HL-60 (cell line): ENCODE results near the gene ZBTB40.

Source experiments
- DNase-seq, 2 experiments: peaks; one replicate each; pipeline ENCODE4 v3.0.0-alpha.2; 2010 to 2020; ENCODE audit warnings: low read depth in 1 of 2, low spot score in 1 of 2
- H3K27ac ChIP-seq: fragments of 250-450 bp; sonication (Bioruptor Pico); replicated peaks from 2 replicates; pipeline ENCODE4 v1.5.1; 2020; ENCODE audit warnings: mild to moderate bottlenecking, moderate library complexity
- H3K27me3 ChIP-seq: fragments of 250-450 bp; sonication (Bioruptor Pico); 2 replicates; pipeline ENCODE4 v1.5.1; 2021; ENCODE audit warnings: mild to moderate bottlenecking, moderate library complexity; ENCODE audit not compliant: insufficient read depth, poor library complexity, severe bottlenecking
- H3K4me3 ChIP-seq: replicated peaks from 2 replicates; pipeline ENCODE4 v1.5.1; 2011; ENCODE audit warnings: mild to moderate bottlenecking, control low read depth, low read length; ENCODE audit not compliant: insufficient read depth
- GABPA ChIP-seq: IDR thresholded peaks from 2 replicates; pipeline ENCODE4 v1.6.1; 2012; ENCODE audit warnings: low read depth
- POLR2AphosphoS5 ChIP-seq: IDR thresholded peaks from 2 replicates; pipeline ENCODE4 v1.6.1; 2012; ENCODE audit warnings: low read depth
- SPI1 ChIP-seq: IDR thresholded peaks from 2 replicates; pipeline ENCODE4 v1.6.1; 2012; ENCODE audit warnings: low read depth, mild to moderate bottlenecking, borderline replicate concordance
- TF ChIP-seq, protein P1 (sequence below): IDR thresholded peaks from one replicate; pipeline ENCODE4 v1.5.1; 2011; ENCODE audit warnings: low read length, control low read depth, inconsistent platforms; ENCODE audit not compliant: insufficient read depth
- TF ChIP-seq, protein P2 (sequence below): IDR thresholded peaks from 2 replicates; pipeline ENCODE4 v1.6.1; 2012; ENCODE audit warnings: low read depth; ENCODE audit not compliant: insufficient replicate concordance

The ZBTB40 gene

DNA sequence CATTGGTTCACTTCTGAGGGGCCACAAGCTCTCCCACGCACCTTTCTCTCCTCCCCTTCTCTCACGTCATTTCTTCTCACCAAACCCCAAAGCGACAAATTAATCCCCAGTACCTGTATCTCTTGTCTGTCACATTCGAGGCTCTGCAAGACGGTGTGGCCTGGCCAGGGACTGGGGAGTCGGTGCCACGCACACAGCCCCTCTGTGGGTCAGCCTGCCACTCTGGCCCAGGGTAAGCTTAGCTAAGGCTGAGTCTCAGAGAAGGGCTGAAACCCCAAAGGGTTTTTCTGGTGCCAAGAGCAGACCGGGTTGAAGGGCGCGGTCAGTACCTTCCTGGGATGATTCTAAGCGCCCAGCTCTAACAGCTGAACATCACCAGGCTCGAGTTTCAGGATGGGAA lies 34.2 kb upstream of the ZBTB40 start:
- peaks cover 1% of the 10 kb centered on the region for H3K27me3 ChIP-seq
- no peak overlapping the region for H3K27ac ChIP-seq
- DNase-seq, result no peak
- TF ChIP-seq GABPA (no peak), POLR2AphosphoS5 (no peak), SPI1 (no peak)
- TF ChIP-seq, protein P1, sequence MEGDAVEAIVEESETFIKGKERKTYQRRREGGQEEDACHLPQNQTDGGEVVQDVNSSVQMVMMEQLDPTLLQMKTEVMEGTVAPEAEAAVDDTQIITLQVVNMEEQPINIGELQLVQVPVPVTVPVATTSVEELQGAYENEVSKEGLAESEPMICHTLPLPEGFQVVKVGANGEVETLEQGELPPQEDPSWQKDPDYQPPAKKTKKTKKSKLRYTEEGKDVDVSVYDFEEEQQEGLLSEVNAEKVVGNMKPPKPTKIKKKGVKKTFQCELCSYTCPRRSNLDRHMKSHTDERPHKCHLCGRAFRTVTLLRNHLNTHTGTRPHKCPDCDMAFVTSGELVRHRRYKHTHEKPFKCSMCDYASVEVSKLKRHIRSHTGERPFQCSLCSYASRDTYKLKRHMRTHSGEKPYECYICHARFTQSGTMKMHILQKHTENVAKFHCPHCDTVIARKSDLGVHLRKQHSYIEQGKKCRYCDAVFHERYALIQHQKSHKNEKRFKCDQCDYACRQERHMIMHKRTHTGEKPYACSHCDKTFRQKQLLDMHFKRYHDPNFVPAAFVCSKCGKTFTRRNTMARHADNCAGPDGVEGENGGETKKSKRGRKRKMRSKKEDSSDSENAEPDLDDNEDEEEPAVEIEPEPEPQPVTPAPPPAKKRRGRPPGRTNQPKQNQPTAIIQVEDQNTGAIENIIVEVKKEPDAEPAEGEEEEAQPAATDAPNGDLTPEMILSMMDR, result no peak
- TF ChIP-seq, protein P2, sequence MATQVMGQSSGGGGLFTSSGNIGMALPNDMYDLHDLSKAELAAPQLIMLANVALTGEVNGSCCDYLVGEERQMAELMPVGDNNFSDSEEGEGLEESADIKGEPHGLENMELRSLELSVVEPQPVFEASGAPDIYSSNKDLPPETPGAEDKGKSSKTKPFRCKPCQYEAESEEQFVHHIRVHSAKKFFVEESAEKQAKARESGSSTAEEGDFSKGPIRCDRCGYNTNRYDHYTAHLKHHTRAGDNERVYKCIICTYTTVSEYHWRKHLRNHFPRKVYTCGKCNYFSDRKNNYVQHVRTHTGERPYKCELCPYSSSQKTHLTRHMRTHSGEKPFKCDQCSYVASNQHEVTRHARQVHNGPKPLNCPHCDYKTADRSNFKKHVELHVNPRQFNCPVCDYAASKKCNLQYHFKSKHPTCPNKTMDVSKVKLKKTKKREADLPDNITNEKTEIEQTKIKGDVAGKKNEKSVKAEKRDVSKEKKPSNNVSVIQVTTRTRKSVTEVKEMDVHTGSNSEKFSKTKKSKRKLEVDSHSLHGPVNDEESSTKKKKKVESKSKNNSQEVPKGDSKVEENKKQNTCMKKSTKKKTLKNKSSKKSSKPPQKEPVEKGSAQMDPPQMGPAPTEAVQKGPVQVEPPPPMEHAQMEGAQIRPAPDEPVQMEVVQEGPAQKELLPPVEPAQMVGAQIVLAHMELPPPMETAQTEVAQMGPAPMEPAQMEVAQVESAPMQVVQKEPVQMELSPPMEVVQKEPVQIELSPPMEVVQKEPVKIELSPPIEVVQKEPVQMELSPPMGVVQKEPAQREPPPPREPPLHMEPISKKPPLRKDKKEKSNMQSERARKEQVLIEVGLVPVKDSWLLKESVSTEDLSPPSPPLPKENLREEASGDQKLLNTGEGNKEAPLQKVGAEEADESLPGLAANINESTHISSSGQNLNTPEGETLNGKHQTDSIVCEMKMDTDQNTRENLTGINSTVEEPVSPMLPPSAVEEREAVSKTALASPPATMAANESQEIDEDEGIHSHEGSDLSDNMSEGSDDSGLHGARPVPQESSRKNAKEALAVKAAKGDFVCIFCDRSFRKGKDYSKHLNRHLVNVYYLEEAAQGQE, result no peak
- H3K4me3 ChIP-seq, result no peak overlapping the region

DNA sequence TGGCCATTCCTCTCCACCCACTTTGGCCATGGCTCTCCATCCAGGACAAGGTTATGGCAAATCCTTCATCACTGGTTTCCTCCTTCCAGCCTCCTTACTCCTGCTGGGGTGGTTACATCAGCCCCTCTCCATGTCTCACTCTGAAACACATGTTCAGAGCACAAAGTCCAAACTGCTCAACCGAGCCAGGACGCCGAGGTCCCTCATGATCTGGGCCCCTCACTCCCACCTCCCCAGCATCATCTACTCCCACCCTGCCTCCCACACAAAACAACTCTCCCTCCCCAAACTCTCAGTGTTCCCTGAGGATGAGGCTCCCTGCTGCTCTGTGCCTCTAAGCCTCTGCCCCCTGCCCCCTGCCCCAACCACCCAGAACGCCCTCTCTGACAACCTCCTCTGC lies 33.3 kb upstream of the ZBTB40 start:
- Histone ChIP-seq H3K27me3 (no peaks in the 10 kb centered on the region), H3K27ac (no peak overlapping the region), H3K4me3 (no peak overlapping the region)
- TF ChIP-seq POLR2AphosphoS5 (no peak), GABPA (no peak), SPI1 (no peak)
- DNase-seq, result no peak

DNA sequence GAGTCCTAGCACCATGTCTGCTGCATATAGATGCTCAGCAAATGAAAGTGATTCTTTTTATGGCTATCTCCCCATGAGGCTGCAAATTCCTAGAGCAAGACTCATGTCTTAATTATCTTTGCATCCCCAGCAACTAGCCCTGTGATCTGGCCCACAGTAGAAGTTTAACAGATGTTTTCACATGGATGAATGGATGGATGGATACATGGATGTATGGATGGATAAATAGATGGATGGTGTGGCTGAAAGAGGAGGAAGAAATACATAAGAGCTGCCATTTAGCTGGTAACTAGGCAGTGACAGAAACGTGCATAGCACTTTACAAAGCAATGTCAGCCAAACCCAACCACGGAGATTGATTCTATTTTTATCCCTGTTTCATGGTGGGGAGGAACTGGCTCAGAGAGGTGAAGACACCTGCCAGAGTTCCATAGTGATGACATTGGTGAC lies 32.7 kb upstream of the ZBTB40 start:
- Histone ChIP-seq H3K27ac (no peak overlapping the region), H3K4me3 (no peak overlapping the region), H3K27me3 (no peaks in the 10 kb centered on the region)
- DNase-seq, result no peak
- no peak for TF ChIP-seq POLR2AphosphoS5
- TF ChIP-seq, protein P2, result no peak
- no peak for TF ChIP-seq GABPA
- TF ChIP-seq, protein P1, result no peak
- no peak for TF ChIP-seq SPI1

DNA sequence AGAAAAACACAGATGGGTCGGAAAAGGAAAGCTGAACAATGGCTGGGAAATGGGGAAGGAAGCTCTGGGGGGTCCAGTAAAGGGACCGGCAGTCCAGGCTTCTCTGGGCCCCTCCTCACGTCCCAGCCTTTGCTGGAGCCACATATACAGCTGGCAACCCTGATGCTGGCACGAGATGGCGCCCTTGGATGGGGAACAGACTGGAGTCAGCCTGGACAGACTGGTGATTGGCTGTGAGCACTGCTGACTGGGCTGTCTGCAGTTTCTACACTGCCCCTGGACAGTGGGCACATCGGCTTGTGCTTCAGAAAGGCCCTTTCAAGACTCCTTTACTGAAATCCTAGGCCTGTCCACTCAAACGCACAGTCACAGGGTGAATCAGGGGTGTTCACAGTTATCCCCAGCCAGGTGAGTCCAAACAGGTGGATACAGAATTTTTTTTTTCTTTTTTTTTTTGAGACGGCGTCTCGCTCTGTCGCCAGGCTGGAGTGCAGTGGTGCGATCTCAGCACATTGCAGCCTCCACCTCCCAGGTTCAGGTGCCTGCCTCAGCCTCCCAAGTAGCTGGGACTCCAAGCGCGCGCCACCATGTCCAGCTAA lies 31.1 kb upstream of the ZBTB40 start:
- peak; percentile 26 to 80 for DNase-seq
- Histone ChIP-seq H3K27me3 (no peaks in the 10 kb centered on the region), H3K27ac (no peak overlapping the region), H3K4me3 (no peak overlapping the region)
- no peak for TF ChIP-seq SPI1
- TF ChIP-seq, protein P1, result peak; percentile 69
